Measurements from ENCODE around the gene GRAMD1A.
"Not testable (repeated sequence)": the region's sequence is repeated elsewhere in the genome, so short reads cannot be mapped to it uniquely, and the experiment has no call there.

Gene GRAMD1A

DNA sequence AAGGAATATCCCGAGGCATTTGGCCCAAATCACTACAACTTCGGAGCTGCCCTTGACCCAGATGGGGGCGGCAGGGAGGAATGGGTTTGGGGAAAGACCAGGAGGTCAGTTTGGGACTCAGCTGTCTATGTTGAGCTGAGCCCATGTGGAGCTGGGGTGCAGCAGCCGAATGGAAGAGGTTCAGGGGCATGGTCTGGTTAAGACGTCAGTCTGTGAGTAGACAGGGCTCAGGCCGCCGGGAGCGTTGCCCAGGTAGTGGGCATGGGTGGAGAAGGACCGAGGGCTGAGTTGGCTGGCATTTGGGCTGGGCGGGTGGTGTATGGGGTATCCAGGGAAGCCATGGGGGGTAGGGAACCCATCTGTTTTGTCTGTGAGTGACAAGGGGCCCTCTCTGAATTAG, 20.9 kb downstream of the GRAMD1A start:
- no peak for DNase-seq

DNA sequence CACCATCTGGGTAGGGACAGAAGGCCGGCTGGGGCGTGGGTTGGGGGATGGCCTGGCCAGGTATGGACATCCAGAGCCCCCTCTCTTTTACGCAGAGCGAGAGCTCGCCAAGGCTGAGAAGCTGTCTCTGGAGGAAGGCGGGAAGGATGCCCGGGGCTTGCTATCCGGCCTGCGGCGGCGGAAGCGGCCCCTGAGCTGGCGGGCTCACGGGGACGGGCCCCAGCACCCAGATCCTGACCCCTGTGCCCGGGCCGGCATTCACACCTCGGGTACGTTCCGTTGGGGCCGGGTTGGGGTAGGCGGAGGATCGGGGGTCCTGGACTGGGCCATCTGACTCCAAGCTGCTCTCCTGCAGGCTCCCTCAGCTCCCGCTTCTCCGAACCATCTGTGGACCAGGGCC, 21.5 kb downstream of the GRAMD1A start:
- DNase-seq: no peak

DNA sequence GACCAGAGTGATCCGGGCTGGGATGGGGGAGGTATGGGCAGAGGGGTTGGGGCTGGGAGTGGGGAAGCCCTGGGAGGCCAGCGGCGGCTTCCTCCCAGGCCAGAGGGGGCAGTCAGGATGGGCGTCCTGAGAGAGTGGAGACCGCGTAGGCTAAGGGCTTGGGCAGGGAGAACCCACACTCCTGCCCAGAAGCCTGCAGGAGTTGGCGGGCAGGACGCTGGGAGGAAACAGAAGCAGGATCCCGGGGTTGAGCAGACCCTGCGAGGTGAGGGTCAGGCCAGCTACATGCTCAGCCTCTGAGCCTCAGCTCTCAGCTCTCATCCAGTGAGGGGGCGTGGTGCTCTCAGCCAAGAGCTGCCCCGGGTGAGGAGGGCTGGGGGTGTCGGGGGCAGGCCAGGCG, 22.3 kb downstream of the GRAMD1A start:
- DNase-seq: no peak

DNA sequence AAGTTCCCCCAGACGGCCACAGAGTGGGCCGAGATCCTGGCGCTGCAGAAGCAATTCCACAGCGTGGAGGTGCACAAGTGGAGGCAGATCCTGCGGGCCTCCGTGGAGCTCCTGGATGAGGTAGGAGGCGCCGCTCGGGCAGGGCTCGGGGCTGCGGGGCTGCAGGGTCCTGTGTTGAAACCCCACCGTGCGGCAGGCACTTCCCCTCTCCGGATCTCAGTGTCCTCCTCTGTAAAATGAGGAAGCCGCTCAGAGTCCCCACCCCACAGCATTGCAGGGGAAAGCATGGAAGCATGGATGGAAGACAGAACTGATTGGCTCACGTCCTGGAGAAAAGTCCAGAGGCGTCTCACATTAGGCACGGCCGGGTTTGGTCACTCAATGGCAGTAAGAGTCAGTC, 23.3 kb downstream of the GRAMD1A start:
- peak; percentile 34 to 73 (median 62) for DNase-seq

DNA sequence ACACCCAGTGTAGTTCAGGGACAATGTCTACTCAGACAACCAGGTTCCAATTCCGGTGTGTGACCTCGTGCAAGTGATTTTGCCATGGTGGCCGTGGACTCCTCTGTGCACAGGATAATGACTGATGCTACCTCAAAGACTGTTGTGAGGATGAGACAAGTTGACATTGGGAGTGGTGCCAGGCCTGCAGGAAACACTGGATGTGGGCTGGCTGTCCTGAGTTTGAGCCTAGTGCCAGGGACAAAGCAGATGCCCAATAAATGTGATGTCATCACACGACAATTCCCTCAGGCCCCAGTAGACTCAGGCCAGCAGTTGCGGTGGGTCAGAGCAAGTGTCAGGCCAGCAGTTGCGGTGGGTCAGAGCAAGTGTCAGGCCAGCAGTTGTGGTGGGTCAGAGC, 24.0 kb downstream of the GRAMD1A start:
- no peak for DNase-seq

DNA sequence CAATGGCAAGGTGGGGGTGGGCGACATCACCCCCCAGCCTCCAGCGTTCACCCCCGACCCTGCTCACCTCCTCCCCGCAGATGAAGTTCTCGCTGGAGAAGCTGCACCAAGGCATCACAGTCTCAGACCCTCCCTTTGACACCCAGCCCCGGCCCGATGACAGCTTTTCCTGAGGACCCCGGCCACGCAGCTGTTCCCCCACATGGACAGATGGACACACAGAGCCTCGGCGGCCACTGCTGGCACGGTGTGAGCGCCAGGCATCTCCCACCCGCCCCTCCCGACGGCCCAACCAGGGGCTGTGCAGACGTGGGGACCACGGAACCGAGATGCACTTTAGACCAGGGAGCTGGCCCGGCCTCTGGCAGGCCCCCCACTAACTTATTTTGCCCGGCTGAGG, 25.8 kb downstream of the GRAMD1A start:
- no peak for DNase-seq

DNA sequence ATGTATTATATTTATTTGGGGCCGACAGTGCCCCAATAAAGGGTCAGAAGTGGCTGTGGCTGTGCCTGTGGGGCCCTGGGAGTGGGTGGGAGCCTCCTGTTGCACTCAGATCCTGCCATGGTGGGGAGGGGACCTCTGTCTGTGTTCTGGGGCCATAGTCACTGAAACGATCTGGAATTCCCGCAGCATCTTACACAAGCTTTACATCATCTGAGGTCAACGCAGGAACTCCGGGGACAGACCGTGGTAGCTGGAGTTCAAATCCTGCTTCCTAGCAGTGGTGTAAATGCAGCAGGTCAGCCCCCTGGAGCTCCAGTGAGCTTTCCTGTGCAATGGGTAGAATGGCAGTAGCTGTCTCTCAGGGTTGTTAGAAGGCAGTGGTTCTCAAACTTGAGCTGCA, 26.3 kb downstream of the GRAMD1A start:
- no peak for DNase-seq

DNA sequence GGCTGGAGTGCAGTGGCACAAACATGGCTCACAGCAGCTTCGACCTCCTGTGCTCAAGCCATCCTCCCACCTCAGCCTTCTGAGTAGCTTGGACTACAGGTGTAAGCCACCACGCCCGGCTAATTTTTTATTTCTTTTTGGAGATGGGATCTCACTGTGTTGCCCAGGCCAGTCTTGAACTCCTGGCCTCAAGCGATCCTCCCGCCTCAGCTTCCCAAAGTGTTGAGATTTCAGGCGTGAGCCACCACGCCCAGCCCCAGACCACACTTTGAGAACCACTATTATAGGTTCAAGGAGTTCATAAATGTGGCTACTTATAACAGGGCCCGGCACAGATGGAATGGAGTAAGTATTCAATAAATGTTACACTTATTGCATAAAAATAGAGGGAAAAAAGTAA, 26.9 kb downstream of the GRAMD1A start:
- no peak for DNase-seq

DNA sequence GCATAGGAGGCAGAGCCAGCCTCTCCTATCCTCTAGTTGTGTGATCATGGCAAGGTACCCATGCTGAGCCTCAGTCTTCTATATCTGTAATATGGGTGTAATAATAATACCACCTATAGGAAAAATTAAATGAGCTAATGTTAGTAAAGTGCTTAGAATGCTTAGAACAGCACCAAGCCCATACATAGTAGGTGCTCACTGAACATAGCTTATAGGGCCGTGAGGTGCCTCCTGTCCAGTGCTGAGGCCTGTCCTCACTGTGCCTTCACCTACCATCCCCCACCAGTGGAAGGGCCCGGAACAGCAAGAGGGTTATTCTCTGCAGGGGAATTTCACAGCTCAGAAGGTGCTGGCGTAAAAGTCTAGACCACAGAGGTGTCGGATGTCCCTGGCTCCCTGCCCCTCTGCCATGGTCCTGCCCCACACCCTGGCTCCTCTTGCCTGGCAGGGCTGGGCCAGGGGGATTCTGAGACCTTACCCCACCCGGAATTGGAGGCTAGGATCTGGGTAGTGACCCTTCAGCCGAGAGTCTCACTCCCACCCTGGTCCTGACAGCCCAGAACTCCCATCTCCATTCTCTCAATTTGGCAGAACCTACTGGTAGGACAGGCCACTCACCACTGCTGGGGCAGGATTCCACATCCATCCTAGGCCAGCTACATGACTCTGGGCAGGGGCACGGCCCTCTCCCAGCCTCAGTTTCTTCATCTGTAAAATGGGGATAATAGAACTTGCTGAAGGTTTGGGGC, 27.9 kb downstream of the GRAMD1A start:
- DNase-seq: no peak

DNA sequence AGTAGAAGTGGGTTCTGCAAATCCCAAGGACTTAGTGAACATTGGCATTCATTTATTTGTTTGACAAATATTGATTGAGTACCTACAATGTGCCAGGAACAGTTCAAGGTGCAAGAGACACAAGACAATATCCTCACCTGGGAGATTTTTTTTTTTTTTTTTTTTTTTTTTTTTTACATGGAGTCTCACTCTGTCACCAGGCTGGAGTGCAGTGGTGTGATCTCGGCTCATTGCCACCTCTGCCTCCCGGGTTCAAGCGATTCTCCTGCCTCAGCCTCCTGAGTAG, 28.4 kb downstream of the GRAMD1A start:
- DNase-seq: not testable (repeated sequence)

DNA sequence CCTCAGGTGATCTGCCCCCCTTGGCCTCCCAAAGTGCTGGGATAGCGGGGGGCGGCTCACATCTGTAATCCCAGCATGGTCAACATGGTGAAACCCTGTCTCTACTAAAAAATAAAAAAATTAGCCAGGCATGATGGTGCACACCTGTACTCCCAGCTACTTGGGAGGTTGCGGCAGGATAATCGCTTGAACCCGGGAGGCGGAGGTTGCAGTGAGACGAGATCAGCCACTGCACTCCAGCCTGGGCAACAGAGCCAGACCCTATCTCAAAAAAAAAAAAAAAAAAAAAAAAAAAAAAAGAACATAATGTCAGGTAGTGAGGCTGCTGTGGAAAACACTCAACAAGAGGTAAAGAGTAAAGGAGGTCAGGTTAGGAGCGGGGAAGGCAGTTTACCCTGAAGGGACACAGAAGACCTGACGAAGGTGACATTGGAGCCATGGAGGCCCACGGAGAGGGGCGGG, 29.2 kb downstream of the GRAMD1A start:
- not testable (repeated sequence) for DNase-seq

DNA sequence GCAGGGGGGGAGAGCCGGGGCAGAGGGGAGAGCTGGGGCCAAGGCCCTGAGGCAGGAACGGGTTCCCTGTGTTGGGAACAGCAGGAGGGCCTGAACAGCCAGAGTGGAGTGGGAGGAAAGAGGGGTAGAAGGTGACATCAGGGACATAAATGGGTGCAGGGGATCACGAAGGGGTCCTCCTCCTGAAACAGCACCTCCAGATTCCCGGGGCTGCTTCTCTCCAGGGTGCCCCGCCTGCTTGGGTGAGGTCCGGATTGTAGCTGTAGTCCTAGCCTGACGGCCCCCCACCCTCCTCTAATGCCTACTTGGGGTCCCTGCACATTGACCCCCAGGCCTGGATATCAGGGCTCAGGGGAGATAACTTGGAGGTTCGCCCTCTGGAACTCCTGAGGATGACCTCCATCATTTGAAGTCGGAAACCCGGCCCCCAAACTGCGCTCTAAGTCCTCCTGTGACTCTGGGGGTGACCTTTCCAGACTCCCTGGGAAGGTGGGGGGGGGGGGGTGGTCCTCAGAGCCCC, 29.7 kb downstream of the GRAMD1A start:
- no peak for DNase-seq

DNA sequence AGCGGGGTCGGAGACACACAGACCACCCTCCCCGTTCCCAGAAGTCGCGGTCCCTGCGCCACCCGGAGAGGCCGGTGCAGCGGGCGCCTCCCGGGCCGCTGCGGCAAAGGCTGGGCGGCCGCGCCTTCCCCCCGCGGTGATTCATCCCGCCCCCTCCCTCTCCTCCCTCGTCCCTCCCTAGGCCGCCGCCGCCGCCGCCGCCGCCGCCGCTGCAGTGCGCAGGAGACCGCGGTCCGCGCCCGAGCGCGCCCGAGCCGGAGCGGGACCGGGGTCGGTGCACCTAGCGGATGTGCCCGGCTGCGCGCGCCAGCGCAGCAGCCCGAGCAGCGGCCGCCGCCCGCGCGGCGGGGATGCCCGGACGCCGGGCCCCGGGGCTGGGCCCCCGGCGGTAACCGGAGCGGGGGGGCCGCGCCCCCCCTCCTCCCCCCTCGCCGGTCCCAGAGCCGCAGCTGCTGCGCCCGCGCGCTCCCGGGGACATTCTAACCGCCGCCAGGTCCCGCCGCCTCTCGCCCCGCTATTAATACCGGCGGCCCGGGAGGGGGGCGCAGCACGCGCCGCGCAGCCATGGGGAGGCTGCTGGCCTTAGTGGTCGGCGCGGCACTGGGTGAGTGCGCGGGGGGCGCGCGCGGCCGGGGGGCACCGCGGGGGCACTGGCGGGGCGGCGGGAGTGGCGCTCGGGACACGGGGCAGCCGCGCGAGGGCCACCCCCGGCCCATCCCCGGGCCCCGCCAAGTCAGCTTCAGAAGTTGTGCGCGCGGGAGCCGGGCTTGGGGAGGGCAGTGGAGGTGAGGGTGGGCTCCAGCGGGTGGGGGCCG, 30.3 kb downstream of the GRAMD1A start, which contains the start of gene SCN1B:
SCN1B (plus strand) TSS at position 214 of the 815 bp plus-strand sequence; CDS start at position 565, 351 bp downstream.
- DNase-seq: peak; percentile 54 to 81 (median 64)

DNA sequence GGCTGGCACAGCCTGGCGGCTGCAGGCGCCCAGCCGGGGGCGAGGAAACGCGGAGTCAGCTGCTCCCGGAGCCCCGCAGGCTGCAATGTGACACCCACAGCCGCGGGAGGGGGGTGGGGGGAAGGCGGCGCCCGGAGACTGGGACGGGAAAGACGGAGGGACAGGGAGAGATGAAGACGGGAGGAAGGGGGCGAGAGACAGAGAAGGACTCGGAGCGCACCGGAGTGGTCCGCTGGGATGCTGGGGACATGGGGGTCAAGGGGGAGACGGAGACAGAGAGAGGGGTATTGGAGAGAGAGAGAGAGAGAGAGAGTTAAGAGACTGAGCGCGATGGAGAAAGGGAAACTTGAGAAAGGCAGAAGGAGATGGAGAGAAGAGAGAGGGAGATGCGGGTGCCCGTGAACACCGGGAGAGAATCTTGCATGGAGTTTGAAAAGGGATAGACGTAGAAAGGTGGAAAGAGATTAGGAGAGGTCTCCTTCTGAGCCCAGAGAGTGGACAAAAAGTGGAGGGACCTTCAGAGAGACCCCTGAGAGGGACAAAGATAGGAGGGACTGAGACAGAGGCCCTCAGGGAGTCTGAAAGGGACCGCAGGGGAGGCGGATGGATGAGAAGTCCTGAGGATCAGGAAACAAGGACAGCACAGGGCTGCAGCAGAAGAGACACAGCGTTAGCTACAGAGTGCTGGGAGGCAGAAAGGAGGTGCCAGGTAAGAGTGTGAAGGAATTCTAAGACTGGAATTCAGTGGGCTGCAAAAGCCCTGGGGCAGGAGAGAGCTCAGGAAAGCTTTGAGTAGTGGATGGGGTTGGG, 31.2 kb downstream of the GRAMD1A start:
- DNase-seq: peak in 1 of 4 experiments; percentile 36

DNA sequence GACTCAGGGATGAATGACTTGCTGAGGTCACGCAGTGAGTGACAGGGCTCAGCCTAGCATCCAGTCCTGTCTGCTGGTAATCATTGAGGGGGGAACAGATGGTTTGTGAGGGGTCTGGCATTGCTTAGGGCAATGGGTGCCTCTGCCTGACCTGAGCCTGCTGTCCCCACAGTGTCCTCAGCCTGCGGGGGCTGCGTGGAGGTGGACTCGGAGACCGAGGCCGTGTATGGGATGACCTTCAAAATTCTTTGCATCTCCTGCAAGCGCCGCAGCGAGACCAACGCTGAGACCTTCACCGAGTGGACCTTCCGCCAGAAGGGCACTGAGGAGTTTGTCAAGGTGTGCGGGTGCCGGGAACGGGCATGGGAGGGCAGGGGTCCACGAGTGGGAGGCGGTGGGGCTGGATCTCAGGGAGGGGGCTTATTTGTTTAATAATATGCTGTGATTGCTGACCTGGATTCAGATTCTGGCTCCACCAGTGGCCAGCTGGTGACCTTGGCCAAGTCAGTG, 32.3 kb downstream of the GRAMD1A start:
- no peak for DNase-seq

DNA sequence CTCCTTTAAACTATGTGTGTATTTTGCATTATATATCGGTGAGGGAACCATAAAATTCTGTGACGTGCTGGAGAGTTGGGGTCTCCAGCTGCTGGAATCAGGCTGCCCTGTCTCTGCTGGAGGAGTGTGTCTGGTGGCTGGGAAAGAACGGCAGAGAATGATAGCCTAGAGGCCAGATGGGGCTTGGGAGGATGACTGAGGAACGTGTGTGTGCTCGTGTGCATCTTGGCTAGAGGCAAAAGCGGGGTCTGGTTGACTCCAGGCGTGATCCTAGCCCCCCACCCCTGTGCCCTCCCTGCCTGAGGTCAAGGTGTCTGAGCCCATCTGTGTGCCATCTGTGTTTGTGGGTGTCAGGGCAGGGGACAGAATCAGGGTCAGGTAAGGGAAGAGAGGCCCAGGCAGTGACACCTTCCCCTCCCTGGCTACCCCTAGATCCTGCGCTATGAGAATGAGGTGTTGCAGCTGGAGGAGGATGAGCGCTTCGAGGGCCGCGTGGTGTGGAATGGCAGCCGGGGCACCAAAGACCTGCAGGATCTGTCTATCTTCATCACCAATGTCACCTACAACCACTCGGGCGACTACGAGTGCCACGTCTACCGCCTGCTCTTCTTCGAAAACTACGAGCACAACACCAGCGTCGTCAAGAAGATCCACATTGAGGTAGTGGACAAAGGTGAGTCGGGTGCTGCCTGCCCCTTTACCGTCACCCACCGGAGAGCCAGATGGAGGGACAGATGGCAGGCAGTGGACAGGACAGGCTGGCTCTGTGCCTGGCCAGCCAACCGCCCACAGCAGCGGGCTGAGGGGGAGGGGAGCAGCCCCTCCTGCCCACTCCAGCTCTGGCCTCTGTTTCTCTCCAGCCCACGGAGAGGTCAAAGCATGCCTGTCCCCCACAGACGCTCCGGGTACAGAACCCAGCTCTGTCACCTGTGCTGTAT, 33.2 kb downstream of the GRAMD1A start:
- no peak for DNase-seq

DNA sequence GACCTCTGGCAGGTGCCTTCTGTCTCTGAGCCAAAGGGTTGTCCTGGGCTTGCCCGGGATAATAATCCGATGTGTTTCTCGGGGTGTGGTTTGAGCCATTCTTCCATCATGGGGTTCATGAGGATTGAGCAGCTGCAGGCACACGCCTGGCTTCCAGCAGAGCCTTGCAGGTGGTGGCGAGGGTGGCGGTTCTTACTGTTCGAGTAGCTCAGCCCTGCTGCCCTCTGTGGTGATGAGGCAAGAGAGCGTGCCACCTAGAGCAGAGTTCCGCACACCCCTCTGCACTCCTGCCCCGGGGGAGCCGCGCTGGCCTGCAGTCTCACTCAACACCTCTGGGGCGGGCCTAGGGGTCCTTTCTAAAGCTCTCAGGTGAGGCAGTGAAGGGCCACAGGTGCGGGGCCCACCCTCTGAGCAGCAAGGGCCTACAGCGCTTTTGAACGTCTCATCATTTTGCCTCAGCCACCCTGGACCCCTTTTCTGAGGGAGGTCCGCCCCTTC, 33.9 kb downstream of the GRAMD1A start:
- DNase-seq: no peak

DNA sequence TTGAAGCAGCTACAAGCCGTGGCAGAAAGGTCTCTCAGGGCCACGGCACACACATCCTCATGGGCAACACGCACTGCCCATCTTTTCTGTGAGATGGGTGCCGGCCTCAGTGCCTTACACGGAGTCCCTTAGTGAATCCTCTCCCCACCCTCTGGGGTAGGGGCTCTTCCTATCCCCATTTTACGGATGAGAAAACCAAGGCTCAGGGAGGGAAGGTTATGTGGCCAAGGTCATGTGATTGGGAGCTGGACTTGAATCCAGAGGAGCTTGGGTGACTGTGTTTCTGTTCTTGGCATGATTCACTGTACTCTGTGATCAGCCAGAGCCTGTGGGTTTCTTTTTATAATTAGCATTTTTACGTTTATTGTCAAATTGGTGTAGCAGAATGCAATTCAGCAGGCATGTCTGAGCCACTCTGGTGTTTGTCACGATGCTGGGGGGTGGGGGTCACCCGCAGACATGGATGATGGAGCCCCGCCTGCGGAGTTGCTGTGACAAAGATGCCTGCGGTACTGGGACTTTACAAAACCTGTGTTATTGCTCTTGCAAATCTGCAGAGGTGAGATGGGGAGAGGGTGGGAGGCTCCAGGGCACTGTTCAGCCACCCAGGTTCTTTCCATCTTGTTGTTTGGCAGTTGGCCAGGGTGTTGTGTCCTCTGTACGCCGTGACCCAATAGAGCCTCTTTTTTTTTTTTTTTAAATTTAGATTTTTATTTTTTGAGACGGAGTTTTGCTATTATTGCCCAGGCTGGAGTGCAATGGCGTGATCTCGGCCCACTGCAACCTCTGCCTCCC, 34.7 kb downstream of the GRAMD1A start:
- no peak for DNase-seq

DNA sequence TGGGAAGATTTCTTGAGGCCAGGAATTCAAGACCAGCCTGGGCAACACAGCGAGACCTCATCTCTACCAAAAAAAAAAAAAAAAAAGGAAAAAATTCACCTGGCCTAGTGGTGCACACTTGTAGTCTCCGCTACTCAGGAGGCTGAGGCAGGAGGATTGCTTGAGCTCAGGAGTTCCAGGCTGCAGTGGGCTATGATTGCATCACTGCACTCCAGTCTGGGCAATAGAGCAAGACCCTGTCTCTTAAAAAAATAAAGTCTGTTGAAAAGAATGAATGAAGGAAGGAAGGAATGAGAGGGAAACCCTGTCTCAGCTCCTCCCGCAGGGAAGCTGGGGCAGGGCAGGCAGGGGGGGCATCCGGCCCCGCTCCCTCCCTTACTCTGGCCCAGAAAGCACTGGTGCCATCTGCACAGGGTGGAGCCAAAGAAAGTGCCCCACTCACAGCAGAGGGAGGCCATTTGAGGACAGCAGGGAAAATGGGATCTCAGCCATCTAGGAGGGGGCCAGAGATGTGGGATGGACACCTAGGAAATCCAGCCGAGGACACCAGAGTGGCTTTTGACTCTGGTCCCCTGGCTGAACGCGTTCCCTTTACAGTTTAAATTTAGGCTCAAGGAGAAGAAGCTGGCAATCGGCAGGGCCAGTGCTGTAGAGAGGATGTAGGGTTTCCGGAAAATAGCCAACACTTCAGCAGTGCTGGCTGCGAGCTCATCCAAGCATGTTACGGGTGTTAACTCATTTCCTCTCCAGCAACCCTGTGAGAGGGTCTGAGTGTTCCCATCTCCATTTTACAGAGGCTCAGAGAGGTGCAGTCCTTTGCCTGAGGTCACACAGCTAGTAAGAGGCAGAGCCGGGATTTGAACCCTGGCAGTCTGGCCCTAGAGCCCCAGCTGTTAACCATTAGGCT, 37.8 kb downstream of the GRAMD1A start:
- DNase-seq: peak; percentile 17 to 53 (median 46)
